Hematopoietic multipotent progenitor cell treated with erythropoietin and hydrocortisone succinate and interleukin-3 and kit ligand, for 6 days (in vitro differentiated cells): Measurements from ENCODE around the gene CABLES1.

Experiments
- DNase-seq: peaks from one replicate; pipeline ENCODE4 v3.0.0-alpha.2; 2015

CABLES1 gene

GRCh38 chr18:23171581-23172156, 36.4 kb downstream of the CABLES1 start:
- DNase-seq = no peak

DNA sequence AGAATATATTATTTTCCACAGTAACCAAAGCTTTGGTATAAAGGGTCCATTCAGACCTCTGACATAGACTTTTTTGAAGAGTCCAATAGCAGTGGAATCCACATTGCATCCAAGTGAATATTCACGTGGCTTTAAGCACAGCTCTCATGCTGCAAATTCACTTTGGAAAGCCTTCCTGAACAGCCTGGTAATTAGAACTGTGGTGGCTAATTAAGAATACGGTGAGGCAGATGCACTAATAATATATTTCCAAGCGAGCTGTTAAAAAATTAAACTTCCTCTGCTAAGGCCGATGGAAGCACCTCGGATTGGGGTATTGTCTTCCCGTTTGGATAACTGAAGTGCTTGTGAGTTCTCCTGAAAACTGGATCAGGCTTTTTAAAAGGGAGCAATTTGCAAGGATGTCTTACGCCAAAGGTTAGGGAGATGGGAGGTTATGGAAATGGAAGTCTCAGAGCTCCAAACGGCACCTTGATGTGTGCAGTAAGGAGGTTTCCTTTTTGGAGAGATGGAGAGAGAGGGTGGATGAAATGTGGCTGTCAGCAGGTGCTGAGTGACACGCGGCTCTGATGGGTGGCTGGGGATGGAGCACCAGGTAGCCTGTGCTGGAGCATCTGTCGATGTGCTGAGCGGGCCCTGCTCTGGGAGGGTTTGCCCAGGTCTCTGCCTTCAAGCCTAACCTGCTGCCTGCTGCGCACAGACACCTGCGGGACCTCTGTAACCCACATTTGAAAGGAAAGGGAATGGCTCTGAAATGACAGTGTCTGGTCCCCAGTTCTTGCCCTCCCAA, 37.5 kb downstream of the CABLES1 start:
- no peak for DNase-seq

DNA sequence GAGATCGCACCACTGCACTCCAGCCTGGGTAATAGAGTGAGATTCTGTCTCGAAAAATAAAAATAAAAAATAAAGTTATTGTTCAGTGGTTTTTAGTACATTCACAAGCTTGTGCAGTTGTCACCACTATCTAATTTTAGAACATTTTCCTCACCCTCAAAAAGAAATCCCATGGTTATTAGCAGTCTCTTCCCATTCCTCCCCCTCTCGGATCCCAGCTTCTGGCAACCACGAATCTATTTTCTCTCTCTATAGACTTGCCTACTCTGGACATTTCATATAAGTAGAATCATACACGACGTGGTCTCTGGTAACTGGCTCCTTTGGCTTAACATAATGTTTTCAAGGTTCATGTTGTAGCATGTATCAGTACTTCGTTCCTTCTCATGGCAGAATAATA, 38.6 kb downstream of the CABLES1 start:
- no peak for DNase-seq

GRCh38 chr18:23176701-23177432, 41.6 kb downstream of the CABLES1 start:
- DNase-seq = no peak

DNA sequence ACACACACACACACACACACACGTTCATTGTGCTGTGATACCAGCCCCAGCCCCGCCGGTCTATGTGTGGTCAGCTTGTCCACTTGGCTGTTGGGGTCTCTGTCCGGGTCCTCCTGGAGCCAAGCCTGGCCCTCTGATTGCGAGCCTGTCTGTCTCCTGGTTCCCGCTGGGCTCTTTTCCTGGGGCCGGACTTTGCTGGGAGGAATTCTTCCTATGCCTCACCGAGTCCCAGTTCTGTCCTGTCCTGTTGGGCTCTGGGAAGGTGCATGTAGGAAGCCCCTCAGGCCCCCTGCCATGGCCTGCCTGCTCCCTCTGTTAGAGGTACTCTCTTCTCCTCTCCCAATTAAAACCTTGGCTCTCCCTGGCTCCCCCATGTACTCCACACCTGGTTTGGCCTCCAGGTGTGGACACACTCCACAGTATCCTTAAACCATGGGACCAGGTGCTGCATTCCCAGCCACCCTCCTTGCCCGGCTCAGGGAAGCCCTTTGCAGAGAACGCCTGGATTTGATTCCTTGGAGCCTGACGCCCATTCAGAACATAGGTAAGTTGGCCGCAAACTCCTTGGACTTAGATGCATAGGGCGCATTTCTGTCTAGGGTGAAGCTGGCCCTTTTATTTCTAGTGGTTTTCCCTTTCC, 42.3 kb downstream of the CABLES1 start:
- no peak for DNase-seq

GRCh38 chr18:23178201-23178600, 42.9 kb downstream of the CABLES1 start:
- DNase-seq = no peak

GRCh38 chr18:23178661-23179081, 43.4 kb downstream of the CABLES1 start:
- DNase-seq = no peak

GRCh38 chr18:23179416-23179815, 44.1 kb downstream of the CABLES1 start:
- no peak for DNase-seq

- DNase-seq = no peak
Observed at GRCh38 chr18:23181547-23181946, 46.3 kb downstream of the CABLES1 start.

DNA sequence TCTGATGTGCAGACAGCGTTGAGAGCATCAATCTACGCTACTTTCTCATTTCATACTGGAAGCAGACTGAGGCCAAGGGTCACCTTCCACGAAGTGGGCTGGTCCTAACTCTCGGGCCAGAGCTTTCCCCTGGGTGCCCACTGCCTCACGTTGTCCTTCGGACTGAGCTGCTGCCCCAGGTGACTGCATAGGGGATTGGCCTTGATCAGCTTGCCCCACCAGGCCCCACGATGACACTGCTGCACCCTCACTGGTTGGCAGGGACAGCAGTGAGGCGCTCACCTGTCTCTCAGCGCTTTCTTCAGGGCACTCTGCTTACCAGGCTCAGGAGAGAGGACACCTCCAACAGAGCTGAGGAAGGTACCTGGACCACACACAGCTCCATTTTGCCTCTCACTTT, 47.3 kb downstream of the CABLES1 start:
- DNase-seq = no peak

GRCh38 chr18:23183411-23184150, 48.3 kb downstream of the CABLES1 start:
- DNase-seq = no peak

GRCh38 chr18:23186781-23187180, 51.5 kb downstream of the CABLES1 start:
- no peak for DNase-seq

- no peak for DNase-seq
Observed at GRCh38 chr18:23188068-23188760, 52.9 kb downstream of the CABLES1 start.

DNA sequence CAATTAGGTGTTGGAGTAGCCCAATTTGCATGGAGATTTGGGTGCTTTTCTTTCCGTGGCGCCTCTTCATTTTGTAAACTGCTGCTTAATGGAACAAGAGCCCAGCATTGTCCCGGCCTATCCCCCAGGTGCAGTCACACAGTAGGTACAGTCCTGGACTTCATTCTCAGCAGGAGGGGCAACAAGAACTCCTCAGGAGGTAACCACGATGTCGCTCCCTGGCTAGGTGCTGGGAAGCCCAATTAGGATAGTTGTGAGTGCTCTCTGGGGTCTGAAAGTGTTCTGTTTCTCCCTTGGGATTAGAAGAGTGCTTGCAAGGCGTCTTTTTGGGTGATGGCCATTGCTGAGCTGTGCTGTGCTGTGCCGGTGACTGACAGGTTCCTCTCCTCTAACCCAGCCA, 53.8 kb downstream of the CABLES1 start:
- DNase-seq = no peak

DNA sequence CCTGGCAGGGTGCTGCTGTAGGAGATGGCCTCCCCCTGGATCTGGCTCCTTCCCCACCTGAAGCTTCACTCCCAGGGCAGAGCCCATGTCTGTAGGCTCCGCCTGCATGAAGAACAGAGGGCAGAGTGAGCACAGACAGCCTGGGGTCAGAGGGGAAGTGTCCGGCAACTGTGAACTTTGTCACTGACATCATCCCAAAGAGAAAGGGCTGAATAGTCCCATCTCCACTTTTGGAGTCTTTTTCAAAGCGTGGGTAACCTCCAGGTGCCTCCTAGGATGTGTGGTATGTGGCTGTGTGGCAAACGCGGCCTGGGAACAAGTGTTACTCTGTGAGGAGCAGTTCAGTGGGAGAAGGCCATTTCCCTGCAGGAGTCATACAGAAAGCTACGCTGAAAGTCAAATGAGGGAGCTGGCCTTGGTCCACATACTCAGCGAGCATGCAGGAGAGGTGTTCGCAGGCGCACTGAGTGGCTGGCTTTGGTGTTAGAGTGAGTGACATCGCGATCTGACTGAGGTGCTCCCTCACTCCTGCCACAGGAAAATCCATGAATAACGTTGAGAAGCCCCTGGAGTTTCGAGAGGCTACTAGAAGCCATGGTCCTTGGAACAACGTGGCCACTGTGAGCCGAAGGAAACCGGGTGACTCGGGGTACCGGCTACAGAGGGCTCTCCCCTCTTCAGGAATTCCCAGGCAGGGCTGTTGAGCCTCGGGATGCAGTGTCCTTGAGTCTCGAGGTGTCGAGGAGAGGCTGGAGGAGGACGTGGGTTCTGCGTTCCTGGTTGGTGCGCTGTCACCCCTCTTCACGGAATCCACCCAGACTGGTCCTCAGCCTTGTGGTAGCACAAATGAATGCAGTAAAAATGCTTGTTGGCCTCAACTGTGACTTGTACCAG, 54.7 kb downstream of the CABLES1 start:
- no peak for DNase-seq

- DNase-seq = no peak
Observed at GRCh38 chr18:23191232-23191631, 55.9 kb downstream of the CABLES1 start.

DNA sequence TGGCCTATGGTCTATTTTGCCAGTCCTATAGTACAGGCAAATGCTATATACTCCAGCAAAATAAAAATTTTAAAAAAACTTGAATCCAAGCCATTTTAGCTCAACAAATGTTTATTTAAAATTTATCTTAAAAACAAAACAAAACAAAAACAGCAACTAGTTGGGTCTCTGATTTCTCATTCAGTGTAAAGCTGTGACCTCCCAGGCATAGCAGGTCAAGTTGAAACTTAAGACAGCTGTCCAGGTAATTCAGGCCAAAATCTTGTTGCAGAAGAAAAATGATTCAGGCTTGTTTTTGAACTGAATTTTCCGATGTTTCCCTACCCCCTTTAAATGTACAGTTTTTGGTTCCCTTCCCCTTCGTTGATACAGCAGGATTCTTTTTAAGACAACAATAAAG, 58.5 kb downstream of the CABLES1 start:
- DNase-seq = no peak

DNA sequence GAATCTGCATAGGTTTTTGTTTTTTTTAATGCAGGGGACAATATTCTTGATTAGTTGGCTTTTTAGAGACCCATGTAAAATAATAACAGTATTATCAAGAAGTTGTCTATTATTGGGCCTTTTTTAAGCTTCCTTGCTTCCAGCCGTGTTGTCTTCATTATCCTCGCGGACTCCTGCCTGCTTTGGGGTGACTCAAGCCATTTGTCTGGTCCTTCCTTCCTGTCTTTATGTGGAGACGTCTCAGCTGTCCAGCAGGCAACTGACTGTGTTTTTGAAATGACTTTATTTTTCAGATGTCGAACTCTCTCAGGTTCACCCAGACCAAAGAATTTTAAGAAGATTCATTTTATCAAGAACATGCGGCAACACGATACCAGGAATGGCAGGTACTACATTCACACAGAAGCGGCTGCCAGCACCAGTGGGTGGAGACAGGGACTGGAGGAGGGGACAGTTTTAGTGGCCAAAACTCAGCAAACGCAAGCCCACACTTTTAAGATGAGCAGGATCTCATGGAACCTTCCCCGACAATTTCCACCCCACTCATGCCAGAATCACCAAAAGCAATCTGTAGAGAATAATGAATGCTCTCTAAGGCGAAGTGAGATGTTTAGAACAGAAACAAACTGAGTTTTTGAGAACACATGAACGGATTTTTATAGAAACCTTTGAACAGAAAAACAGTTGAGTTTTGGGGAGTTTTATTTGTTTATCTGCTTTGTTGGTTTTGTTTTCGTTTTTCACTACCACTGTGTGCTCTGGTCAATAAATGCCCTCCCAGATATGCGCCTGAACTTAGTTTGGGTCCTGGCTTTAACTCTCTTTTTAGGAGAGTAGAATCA, 59.1 kb downstream of the CABLES1 start:
- DNase-seq = no peak

GRCh38 chr18:23194997-23195957, 60.0 kb downstream of the CABLES1 start:
- no peak for DNase-seq
